ENCODE results near the gene SYNGR3. TPM values are rescaled to one million over a fixed set of nuclear protein-coding genes. Genes with fewer than 3 reads are reported as not detected.

Gene SYNGR3
- total and polyA plus RNA-seq, 2 of the 13 experiments (the other 11 are each of a cell fraction or from before 2014, with no cell fraction given) = 0.97 to 5.7 TPM

DNA sequence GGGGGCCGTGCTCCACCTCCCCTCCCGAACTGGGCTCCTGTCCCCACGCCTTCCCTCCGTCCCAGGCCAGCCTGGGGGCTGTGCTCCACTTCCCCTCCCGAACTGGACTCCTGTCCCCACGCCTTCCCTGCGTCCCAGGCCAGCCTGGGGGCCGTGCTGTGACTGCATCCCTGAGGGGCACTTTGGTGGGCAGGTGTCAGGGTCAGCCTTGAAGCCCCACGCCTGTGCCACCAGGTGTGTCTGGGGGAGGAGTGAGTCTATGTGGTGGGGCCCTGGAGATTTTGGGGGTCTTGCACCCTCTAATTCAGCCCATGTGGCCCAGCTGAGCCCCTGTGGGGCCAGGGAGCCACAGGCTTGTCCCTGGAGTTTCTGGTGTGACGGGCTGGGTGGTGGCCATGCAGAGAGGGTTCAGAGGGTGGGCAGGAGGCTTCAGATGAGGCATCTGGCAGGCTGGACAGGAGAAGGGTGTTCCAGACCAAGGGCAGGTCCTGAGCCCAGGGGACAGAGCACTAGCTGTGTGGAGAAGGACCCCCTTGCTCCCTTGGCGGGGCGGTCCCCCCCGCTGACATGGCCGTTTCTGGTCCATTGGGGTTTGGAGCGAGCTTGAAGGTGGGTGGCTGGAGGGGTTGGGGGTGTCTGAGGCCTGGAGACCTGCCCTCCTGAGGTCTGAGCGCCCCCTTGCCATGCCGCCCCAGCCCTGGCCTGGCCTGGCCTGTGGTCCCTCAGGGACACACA, 45.1 kb downstream of the SYNGR3 start (continued):
- TF ChIP-seq FIP1L1 (IDR thresholded peaks at IDR 0.05; ENCODE audit: borderline replicate concordance, insufficient read depth, low read depth, low read length) = no peak
- TF ChIP-seq ZNF883 (CRISPR knock-in tag; IDR thresholded peaks at IDR 0.05; ENCODE audit: not compliant biosample characterization) = peak; percentile 17
- TF ChIP-seq SALL1 (CRISPR knock-in tag; IDR thresholded peaks at IDR 0.05) = peak; percentile 8
- no peak for TF ChIP-seq ZNF362 (CRISPR knock-in tag; IDR thresholded peaks at IDR 0.05; ENCODE audit: borderline replicate concordance)

GRCh38 chr16:2035431-2036199, 45.8 kb downstream of the SYNGR3 start:
- no peaks in the 10 kb centered on the region for H3K27me3 ChIP-seq (ENCODE audit: control insufficient read depth in 1 of 2, insufficient read depth in 2 of 2, low read length in 2 of 2)
- WGBS (ENCODE audit: low lambda C conversion rate) = 3% methylated on average over 6 of the region's 34 CpGs
- intact Hi-C loops (cut with micrococcal nuclease; ENCODE audit: unreplicated experiment) (no loop called here), in situ Hi-C loops (cut with HindIII; ENCODE audit: extremely low pct_ligation_motif_present, low pct_unique_long_range_greater_than_20kb) (no loop called here)
- H3K9ac ChIP-seq (ENCODE audit: insufficient read depth, low read depth, low read length) = peak overlapping the region; percentile 75
- DNase-seq (ENCODE audit: low spot score) (peak; percentile 84), FAIRE-seq (peak; percentile 40), ATAC-seq (peak; percentile 64)
- no peak overlapping the region for H2AFZ ChIP-seq (ENCODE audit: low read length)
- H3K79me2 ChIP-seq (ENCODE audit: insufficient read depth, low read length) = no peaks in the 10 kb centered on the region
- H3K27ac ChIP-seq (ENCODE audit: extremely low read length, insufficient read depth, low read length) = peak overlapping the region; percentile 90
- H3K4me2 ChIP-seq (ENCODE audit: low read depth, low read length) = peak overlapping the region; percentile 87
- ChIA-PET POLR2A (interaction anchor here (0.6 to 4.6 kb wide), 23 partner anchors 8 to 227 kb away, joined by 3 to 67 read pairs (median 4); partner anchors contain the start of genes ECI1, NHERF2, NTHL1 and PKD1), CTCF (ENCODE audit: low intra/inter-chr PET ratio, low total read pairs) (no interaction called here)
- no peaks in the 10 kb centered on the region for H3K9me3 ChIP-seq (ENCODE audit: low read length)
- H3K4me1 ChIP-seq (ENCODE audit: insufficient read depth, low read length) = peaks cover 98% of the 10 kb centered on the region
- no peaks in the 10 kb centered on the region for H4K20me1 ChIP-seq (ENCODE audit: insufficient read depth, low read length)
- H3K36me3 ChIP-seq (replicated peaks in 1 of 2; ENCODE audit: control insufficient read depth in 1 of 2, insufficient read depth in 2 of 2, low read length in 2 of 2) = peaks cover 3 to 6% of the 10 kb centered on the region in 2 experiments; a peak in 4 of 5 replicates
- BruUV-seq (replicated peaks) = TSS peak; percentile 49
- peak overlapping the region; percentile 36 to 70 (median 46); a peak in 5 of 6 replicates for H3K4me3 ChIP-seq (replicated peaks in 1 of 3; ENCODE audit: insufficient read depth in 1 of 3, low read depth in 2 of 3, low read length in 3 of 3)
- TF ChIP-seq ZNF296 (CRISPR knock-in tag; conservative IDR thresholded peaks at IDR 0.05) (peak; percentile 98), SMAD1 (CRISPR knock-in tag; IDR thresholded peaks at IDR 0.05; ENCODE audit: borderline replicate concordance, low read depth) (no peak), MXD4 (CRISPR knock-in tag; IDR thresholded peaks at IDR 0.05) (peak; percentile 21; the same call in 1 of the 2 replicates), ZNF629 (CRISPR knock-in tag; conservative IDR thresholded peaks at IDR 0.05) (no peak), ZFP91 (CRISPR knock-in tag; IDR thresholded peaks at IDR 0.05; ENCODE audit: borderline replicate concordance) (peak; percentile 83), TP53 (CRISPR knock-in tag; conservative IDR thresholded peaks at IDR 0.05) (0 out of 2 replicates have a peak, but pooled peaks have one; percentile 69), SMARCE1 (IDR thresholded peaks at IDR 0.05; ENCODE audit: borderline replicate concordance) (no peak), ZNF788 (CRISPR knock-in tag; IDR thresholded peaks at IDR 0.05; ENCODE audit: borderline replicate concordance) (peak; percentile 89), ZNF580 (CRISPR knock-in tag; IDR thresholded peaks at IDR 0.05; ENCODE audit: borderline replicate concordance, low read depth) (0 out of 2 replicates have a peak, but pooled peaks have one; percentile 70)

All from HepG2 (cell line).